ENCODE results near the gene RBPJL. TPM values are rescaled to one million over a fixed set of nuclear protein-coding genes. Genes with fewer than 3 reads are reported as not detected.

RBPJL gene
- total RNA-seq, 3 donors from 2014 or later, result not detected

GRCh38 chr20:45263556-45264266 is 42.9 kb upstream of the RBPJL start:
- H3K4me1 ChIP-seq, result no peaks in the 10 kb centered on the region
- TF ChIP-seq CTCF (IDR thresholded peaks at IDR 0.05), result no peak
- TF ChIP-seq POLR2AphosphoS5 (IDR thresholded peaks at IDR 0.05), result no peak
- no peak for TF ChIP-seq POLR2A (IDR thresholded peaks at IDR 0.05)
- H3K4me3 ChIP-seq, result no peak overlapping the region
- intact Hi-C loops (cut with DNase I; ENCODE audit: low total_unique reads), result no loop called here
- no peaks in the 10 kb centered on the region for H3K9me3 ChIP-seq
- no peaks in the 10 kb centered on the region for H3K27me3 ChIP-seq
- no peaks in the 10 kb centered on the region for H3K36me3 ChIP-seq
- DNase-seq (ENCODE audit: low spot score in 2 of 2), result no peak
- H3K27ac ChIP-seq, result no peak overlapping the region

- H3K4me1 ChIP-seq, result no peaks in the 10 kb centered on the region
- H3K36me3 ChIP-seq, result no peaks in the 10 kb centered on the region
- H3K4me3 ChIP-seq, result no peak overlapping the region
- peak overlapping the region in 1 of 2 donors; percentile 43 for H3K27ac ChIP-seq
- intact Hi-C loops (cut with DNase I; ENCODE audit: low total_unique reads), result no loop called here
- DNase-seq (ENCODE audit: low spot score in 2 of 2), result no peak
- TF ChIP-seq POLR2AphosphoS5 (IDR thresholded peaks at IDR 0.05), result no peak
- no peak for TF ChIP-seq POLR2A (IDR thresholded peaks at IDR 0.05)
- no peak for TF ChIP-seq CTCF (IDR thresholded peaks at IDR 0.05)
- H3K9me3 ChIP-seq, result no peaks in the 10 kb centered on the region
- H3K27me3 ChIP-seq, result no peaks in the 10 kb centered on the region
These were observed 39.7 kb upstream of the RBPJL start for GRCh38 chr20:45266977-45267376.

- Histone ChIP-seq H3K36me3 (no peaks in the 10 kb centered on the region), H3K27me3 (no peaks in the 10 kb centered on the region), H3K4me1 (no peaks in the 10 kb centered on the region), H3K4me3 (no peak overlapping the region), H3K27ac (no peak overlapping the region), H3K9me3 (no peaks in the 10 kb centered on the region)
- DNase-seq (ENCODE audit: low spot score in 2 of 2), result no peak
- TF ChIP-seq POLR2A (IDR thresholded peaks at IDR 0.05), result no peak
- TF ChIP-seq POLR2AphosphoS5 (IDR thresholded peaks at IDR 0.05), result no peak
- no peak for TF ChIP-seq CTCF (IDR thresholded peaks at IDR 0.05)
- intact Hi-C loops (cut with DNase I; ENCODE audit: low total_unique reads), result no loop called here
These were observed 38.1 kb upstream of the RBPJL start for GRCh38 chr20:45268531-45268930.

GRCh38 chr20:45269056-45269455 is 37.6 kb upstream of the RBPJL start:
- no peaks in the 10 kb centered on the region for H3K27me3 ChIP-seq
- no peak for DNase-seq (ENCODE audit: low spot score in 2 of 2)
- no peak overlapping the region for H3K4me3 ChIP-seq
- no peaks in the 10 kb centered on the region for H3K36me3 ChIP-seq
- H3K27ac ChIP-seq, result no peak overlapping the region
- TF ChIP-seq POLR2A (IDR thresholded peaks at IDR 0.05), result no peak
- no peak for TF ChIP-seq POLR2AphosphoS5 (IDR thresholded peaks at IDR 0.05)
- TF ChIP-seq CTCF (IDR thresholded peaks at IDR 0.05), result no peak
- H3K9me3 ChIP-seq, result no peaks in the 10 kb centered on the region
- intact Hi-C loops (cut with DNase I; ENCODE audit: low total_unique reads), result no loop called here
- no peaks in the 10 kb centered on the region for H3K4me1 ChIP-seq

GRCh38 chr20:45269754-45270270 is 36.8 kb upstream of the RBPJL start:
- Histone ChIP-seq H3K27ac (no peak overlapping the region), H3K4me1 (no peaks in the 10 kb centered on the region), H3K27me3 (no peaks in the 10 kb centered on the region), H3K4me3 (no peak overlapping the region), H3K9me3 (no peaks in the 10 kb centered on the region), H3K36me3 (no peaks in the 10 kb centered on the region)
- no peak for DNase-seq (ENCODE audit: low spot score in 2 of 2)
- intact Hi-C loops (cut with DNase I; ENCODE audit: low total_unique reads), result no loop called here
- TF ChIP-seq POLR2A (IDR thresholded peaks at IDR 0.05) (no peak), CTCF (IDR thresholded peaks at IDR 0.05) (no peak), POLR2AphosphoS5 (IDR thresholded peaks at IDR 0.05) (no peak)
